ENCODE measurements around the gene TBCC.
A peak's percentile ranks its signal among the peaks of the same experiment; 100 is the strongest.

Gene TBCC

DNA sequence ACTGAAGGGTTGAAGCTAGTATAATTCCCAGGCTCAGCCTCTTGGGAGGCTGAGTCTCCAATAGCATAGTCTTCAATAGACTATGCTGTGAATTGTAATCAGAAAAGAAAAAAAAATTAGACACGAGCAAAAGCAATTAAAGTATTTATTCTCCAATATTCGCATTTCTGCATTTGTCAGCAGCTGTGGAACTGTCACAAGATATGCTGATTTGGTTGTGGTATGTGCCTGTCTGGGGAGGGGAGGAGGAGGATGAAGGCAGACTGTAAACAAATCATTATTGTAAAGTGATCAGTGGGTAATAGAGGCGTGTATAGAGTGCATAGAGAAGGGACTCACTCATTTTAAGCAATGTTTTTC, 25.8 kb upstream of the TBCC start:
- peak; percentile 44 for DNase-seq (ENCODE audit: low read depth)

DNA sequence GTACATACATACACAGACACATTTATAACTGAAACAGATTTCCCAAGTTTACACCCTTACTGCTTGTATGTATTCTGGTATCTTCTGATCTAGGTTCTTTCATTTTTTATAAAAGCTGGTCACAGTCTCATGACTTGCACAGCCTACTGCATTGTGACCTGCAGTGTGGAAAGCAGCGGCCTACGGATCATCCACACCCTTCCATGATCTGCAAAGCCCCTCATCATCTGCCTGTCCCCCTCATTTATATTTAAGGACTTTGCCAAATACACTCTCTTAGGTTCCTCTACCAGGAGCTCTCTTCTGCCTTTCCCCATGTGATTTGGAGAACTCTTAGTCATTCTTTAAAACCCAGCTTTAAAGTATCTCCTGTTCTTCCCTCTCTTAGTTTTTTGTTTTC, 23.9 kb upstream of the TBCC start:
- DNase-seq (ENCODE audit: low read depth), result no peak

DNA sequence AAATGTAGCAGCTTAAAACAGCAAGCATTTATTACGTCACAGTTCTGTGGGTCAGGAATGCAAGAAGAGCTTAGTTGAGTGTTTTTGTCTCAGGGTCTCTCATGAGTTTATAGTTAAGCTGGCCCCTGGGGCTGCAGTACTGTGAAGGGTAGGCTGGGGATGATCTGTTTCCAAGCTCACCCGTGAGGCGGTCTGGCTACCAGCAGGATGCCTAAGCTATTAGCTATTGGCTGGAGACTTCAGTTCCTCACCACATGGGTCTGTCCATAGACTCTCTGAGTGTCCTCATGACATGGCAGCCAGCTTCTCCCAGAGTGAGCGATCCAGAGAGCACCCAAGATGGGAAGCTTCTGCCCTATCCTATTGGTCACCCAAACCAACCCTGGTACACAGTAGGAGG, 23.1 kb upstream of the TBCC start:
- DNase-seq (ENCODE audit: low read depth), result no peak

DNA sequence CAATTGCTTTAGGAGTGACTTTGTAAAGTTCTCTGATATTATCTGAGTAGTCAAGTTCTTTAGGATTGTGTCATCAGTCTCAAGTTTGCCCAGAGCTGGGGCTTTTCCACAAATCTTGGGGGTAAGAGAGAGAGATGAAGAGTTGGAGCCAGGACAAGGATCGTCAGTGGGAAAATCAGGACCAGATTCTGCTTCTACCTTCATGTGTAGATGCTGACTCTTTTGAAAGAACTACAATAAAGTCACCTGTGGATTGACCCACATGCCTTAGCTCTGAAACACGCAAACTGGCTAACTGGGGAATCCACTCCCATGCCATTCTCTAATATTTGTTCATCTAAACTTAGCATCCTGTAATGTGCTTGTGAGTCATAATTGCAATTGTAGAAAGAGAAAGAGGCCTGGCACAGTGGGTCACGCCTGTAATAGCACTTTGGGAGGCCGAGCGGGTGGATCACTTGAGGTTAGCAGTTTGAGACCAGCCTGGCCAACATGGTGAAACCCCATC, 20.3 kb upstream of the TBCC start:
- no peak for DNase-seq (ENCODE audit: low read depth)

DNA sequence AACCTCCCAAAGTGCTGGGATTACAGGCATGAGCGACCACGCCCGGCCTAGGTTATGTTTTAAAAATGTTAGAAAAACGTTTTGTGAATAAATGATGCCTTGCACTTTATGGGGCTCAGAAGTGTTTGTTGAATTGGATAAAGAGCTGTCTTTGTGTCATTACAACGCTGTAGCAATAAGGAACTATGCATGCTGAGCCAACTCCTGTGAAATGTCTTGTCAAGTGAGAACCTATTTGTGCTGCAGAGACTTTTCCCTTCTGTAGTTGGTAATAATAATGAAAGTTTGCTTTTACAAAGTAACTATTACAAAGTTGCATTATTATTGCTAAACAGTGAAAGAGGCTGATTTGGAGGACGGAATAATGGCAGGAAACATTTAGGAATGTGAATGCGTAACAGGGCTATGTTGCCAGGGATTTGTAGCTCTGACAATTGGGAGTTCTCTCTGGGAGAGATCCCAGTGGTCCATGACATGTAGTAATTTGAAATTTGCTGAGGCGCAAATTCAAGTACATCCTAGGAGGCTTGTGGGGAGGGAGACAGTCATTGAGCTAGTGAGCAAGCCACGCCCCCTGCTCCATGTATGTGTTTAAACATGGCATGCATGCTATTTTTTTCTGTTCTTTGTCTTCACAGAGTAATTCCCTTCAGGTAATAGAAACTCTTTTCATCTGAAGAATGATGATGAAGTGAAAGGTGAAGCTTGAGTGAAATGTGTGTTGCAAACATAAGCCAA, 19.2 kb upstream of the TBCC start:
- DNase-seq (ENCODE audit: low read depth), result no peak

DNA sequence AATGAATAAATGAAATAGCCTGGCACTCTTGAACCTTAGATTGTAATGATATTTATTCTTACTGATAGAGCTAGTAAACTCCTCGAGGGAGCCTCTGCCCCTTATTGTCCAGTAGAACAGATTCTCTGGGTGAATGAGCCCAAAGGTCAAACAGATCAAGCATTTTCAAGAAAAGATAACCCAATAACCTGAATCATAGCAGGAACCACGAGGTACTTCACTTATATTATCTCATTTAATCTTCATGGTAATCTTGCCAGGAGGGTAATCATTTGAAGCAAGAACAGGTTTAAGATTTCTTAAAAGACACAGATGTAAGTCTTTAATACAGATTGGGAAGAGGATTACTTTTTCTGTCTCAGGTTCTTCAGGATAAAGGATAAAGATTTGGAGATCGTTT, 17.0 kb upstream of the TBCC start:
- no peak for DNase-seq (ENCODE audit: low read depth)

DNA sequence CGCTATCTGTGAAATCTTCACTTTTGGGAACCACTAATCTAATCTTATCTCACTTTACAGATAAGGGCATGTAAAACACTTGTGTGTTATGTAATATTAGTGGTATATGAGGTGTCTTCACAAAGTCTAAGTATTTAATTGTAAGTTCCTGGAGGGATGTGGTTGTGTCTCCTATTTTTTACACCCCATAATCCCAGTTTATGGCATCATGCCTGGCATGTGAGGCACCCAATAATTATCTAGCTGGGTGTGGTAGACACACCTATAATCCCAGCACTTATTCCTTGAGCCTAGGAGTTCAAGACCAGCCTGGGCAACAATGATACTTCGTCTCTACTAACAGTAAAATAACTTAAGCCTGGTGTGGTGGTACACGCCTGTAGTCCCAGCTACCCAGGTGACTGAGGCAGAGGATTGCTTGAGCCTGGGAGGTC, 16.5 kb upstream of the TBCC start:
- no peak for DNase-seq (ENCODE audit: low read depth)

DNA sequence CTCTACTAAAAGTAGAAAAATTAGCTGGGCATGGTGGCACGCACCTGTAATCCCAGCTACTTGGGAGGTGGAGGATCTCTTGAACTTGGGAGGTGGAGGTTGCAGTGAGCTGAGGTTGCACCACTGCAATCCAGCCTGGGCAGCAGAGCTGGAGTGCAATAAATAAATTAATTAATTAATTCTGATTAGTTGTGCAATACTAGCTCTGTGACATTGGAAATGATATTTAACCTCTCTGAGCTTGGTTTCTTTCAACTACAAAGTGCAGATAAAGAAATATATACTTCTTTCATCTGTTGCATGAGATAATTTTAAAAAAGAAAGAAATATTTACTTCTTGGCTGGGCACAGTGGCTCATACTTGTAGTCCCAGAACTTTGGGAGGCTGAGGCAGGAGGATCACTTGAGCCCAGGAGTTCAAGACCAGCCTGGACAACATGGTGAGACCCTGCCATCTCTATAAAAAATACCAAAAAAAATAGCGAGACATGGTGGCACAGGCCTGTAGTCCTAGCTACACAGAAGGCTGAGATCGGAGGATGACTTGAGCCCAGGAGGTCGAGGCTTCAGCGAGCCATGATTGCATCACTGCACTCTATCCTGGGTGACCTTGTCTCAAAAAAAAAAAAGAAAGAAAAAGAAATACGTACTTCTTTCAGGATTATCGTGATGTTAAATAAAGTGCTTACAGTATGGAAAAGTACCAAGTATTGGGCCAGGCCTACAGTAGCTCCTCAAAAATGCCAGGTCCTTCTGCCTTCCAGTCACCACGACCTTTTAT, 15.6 kb upstream of the TBCC start:
- DNase-seq (ENCODE audit: low read depth), result no peak

DNA sequence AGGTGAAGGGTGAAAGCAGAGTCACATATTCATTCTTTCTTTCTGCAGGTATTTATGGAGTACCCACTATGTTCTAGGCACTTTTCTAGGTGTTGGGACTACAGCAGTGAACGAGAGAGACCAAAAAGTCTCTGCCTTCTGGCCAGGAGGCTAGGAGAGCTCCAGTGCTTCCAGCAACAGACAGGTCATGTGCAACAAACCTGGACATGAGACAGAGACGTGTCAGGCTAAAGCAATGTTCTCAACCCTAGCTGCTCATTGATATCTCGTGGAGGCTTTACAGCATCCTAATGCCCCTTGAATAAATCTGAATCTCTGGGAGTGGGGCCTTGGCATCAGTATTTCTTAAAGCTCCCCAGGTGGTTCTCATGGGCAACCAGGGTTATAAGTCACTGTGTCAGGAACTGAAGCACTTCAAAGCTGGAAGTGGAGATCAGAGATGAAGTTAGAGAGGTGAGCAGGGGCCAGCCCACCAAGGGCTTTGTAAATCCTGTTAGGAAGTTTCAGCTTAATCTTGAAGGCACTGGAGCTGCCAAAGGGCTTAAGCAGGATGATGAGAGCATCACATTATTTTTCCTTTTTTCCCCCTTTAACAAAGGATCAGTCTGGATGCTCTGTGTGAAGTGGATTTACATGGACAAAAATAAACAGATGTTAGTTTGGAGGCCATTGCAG, 13.0 kb upstream of the TBCC start:
- DNase-seq (ENCODE audit: low read depth), result no peak

DNA sequence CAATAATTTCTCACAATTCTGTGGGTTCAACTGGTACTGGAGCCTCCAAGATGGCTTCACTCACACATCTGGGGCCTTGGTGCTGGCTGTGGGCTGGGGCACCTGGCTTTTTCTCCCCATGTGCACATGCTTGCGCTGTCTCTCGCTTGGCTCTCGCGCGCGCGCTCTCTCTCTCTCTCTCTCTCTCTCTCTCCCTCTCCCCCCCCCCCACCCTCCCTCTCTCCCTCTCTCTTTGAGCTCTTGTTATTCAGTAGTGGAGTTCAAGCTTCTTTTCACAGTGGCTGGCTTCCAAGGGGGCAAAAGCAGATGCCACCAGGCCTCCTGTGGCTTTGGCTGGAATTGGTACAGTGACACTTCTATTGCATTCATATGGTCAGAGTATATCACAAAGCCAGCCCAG, 10.8 kb upstream of the TBCC start:
- DNase-seq (ENCODE audit: low read depth), result no peak

DNA sequence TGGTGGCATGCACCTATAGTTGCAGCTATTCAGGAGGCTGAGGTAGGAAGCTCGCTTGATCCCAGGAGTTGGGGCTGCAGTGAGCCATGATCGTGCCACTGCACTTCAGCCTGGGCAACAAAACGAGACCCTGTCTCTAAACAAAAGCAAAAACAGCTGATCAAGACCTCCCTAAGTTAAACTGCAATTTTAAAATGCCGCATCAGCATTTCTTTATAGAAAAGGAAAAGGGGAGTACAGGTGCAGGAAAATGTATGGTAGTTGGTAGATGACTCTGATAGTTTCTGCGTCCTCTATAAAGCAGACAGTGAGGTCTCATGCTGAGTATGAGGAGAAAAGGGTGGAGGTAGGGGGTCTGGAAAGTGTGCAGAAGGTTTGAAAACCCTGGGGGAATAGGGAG, 8.9 kb upstream of the TBCC start:
- no peak for DNase-seq (ENCODE audit: low read depth)

DNA sequence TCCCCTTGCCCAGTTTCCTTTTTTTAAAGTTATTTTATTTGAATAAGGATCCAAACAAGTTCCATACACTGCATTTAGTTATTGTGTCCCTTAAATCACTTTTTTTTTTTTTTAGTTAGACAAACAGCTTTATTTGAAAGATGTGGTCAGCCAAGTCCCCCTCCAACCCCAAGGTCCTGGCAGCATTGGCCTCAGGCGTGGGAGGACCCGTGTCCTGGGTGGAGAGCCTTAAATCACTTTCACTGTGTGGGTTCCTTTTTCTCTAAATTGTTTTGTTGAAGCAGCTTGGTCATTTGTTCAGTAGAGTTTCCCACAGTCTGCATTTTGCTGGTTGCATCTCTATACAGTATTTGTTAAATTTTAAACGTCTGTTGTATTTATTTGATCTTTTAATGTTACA, 5.2 kb upstream of the TBCC start:
- no peak for DNase-seq (ENCODE audit: low read depth)

DNA sequence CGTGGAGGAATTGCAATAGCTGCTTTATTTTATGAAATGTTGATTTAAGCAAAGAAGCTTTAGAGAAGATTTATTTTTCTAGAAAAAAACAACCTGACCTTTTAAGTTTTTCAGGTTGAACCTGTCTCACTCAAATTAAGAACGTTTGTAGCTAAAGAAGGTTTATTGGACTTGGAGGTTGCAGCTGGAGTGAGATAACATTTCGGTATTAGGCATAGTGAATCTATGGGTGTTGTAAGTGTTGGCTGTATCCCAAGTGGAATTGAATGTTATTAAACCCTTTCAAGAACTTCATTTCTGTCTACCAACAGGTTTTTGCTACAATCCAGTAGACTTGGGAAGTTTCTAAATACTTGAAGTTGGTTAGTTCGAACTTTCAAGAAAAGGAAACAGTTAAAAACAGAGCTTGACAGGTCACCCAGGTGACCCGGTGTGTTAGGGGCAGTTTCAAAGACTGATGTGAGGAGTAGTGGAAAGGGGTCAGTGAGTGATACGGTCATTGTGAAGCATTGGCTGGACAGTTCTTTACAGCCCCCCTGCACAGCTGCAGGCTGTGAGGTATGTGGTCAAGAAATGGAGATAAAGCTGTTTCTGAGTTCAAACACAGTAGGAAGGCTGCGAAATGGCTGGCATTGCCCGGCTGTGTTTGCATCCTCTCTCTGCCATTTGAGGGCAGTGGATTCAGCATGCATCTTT, 2.4 kb upstream of the TBCC start:
- no peak for DNase-seq (ENCODE audit: low read depth)

DNA sequence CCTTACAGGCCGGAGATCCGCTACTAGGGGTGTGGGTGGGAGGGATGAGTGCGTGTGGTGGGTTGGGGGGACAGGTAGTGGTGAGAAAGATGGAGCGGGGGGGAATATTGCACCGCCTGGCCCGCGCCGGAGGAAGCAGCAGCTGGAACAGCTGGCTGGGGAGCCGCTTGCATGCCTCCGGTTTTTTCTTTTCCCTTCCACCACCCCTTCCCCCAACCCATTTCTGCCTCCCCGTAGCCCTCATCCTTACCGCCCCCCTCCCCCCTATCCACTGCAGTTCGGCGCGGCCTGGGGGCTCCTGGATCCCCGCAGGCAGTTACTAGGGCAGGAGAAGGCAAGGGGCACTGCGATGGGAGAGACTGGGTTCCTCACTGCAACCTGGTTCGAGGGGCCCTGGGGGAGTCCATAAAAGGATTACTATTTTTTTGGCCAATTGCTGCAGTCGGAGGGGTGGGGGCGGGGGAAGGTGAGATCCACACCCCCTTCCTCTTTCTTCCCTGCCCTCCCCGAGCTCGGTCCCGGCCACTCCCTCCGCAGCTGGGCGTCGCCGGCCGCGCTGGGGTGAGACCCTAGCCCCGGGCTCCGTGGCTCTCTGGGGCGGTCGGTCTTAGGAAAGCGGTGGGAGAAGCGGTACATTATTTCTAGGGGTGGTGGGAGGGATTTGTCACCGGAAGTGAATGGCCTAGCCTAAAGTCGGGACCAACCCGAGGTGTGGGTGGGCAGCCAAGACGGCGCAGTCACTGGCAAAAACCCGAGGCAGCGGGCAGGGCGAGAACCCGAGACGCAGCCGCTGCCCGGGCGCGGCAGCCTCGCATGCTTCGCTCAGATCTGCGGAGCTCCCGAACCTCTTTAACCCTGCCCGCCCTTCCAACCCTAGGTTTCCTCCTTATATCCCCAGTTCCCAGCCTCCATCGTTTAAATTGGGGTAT, 824 bp upstream of the TBCC start:
- peak; percentile 70 for DNase-seq (ENCODE audit: low read depth)

DNA sequence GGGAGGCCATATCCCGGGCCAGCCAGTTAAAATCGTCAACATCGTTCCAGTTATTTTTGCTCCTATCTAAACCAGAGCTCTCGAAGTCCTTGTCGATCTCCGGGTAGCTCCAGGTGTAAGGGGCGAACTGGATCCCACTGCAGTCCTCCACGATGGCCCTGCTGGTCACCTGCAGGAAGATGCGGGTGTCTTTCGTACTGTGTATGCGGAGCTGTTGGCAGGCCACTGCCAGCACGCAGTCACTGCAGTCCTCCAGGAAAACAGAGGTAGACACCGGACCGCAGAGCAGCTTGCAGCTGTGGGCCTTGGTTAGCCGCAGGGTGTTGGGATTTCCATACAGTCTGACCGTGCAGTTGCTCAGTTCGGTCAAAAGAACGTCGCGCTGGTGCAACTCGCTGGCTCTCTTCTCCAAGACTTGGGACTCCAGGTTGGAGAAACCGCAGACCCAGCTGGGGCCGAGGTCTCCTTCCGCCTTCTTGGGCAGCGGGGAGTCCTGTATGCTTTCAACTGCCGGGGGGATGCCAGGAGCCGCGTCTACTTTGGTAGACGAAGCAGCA, 742 bp downstream of the TBCC start:
- no peak for DNase-seq (ENCODE audit: low read depth)

DNA sequence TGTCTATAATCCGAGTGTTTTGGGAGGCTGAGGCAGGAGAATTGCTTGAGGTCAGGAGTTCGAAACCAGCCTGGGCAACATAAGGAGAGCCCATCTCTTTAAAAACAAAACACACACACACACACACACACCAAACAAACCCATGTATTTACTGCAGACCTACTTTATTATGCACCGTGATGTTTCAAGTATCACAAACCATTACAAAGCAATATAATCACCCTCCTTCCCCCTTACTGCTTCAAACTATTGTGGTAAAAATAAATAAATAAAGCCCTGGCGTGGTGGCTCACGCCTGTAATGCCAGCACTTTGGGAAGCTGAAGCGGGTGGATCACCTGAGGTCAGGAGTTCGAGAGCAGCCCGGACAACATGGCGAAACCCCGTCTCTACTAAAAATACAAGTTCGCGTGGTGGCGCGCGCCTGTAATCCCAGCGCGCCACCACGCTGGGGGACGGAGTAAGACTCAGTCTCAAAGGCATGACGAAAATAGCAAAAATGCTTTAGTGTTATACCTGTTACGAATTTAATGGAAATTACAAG, 1.5 kb downstream of the TBCC start:
- no peak for DNase-seq (ENCODE audit: low read depth)

DNA sequence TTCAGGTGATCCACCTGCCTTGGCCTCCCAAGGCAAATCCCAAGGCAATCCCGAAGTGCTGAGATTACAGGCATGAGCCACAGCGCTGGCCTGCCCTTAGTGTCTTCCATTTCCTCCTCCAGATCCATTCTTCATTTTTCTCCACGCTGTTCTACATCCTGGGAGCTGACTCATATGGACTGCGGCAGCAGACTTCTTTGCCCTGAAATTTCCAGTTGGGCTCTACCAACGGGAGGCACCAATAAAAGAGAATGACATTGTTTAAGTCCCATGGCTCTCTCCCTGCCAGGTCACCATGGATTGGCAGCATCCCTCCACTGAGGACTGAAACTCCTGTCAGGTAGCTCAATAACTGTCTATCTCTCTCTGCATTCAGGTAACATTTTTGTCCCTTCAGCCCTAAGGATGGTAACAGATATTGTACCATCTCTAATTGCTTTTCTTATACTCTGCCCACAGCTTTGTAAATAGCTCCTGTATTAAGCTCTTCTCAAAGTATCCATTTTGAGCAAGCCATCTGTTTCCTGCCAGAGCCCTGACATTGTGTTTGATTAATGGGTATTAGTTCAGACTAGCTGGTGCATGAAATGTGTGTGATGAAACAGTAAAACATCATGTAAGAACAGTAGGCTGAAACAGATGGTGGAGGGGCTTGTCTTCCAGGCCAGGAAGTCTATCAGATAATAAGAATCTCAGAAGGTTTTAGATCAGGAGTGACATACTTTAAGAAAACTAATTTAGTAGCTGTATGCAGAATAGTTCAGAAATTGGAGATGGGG, 3.6 kb downstream of the TBCC start:
- no peak for DNase-seq (ENCODE audit: low read depth)

DNA sequence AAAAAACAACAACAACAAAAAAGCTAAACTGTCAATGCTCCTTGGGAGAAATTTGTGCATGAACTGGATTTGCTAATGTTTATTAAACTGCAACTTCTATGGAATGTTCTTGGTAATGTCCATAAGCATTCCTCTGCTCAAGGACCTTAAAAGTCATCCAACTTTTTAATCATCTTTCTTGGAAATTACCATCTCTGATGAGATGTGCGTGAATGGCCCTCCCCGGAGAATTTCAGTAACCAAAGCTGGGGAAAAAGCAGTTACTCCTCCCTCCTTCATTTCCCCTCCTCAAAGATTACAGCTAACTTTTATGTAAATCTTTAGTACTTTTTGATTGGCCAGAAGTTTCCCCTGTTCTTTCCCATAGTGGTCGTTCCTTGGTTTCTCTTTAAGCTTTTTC, 5.2 kb downstream of the TBCC start:
- DNase-seq (ENCODE audit: low read depth), result no peak

DNA sequence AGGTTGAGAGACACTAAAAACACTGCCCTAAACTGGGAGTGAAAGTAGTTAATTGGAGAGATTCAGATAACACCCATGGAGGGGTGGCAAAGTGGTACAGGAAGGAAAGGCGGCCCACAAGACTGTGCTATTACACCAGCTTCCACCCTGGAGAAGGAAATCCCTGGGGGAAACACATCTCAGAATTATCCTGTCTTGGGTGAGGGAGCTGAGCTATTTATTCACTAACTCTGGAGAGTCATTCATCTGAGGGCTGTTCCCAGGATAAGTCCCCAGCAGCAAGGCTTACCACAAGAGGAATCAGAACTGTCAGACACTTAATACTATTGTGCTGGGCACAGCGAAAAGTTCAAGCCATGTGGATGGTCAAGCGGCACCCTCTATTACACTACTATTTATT, 9.9 kb downstream of the TBCC start:
- no peak for DNase-seq (ENCODE audit: low read depth)

All from T-helper 22 cell (primary cell).